Astrocyte (in vitro differentiated cells and primary cell): ENCODE results near the gene PPFIA3. TPM values are rescaled to one million over a fixed set of nuclear protein-coding genes. Genes with fewer than 3 reads are reported as not detected.
A peak's percentile ranks its signal among the peaks of the same experiment; 100 is the strongest.

Source experiments
- DNase-seq: peaks from one replicate; pipeline ENCODE4 v3.0.0-alpha.2; 2010; ENCODE audit warnings: low read depth
- FAIRE-seq: peaks from 2 replicates; lab custom pipeline; 2011; peaks lifted over from hg19 to GRCh38; lab: Jason Lieb, UNC
- H2AFZ ChIP-seq: 2 replicates; pipeline ENCODE4 v1.6.0; 2012; ENCODE audit warnings: low read depth, low read length, inconsistent platforms
- H3K27ac ChIP-seq: 2 replicates; pipeline ENCODE4 v1.5.1; 2011; ENCODE audit warnings: low read depth, low read length, inconsistent platforms
- H3K27me3 ChIP-seq: 2 replicates; pipeline ENCODE4 v1.6.0; 2011; ENCODE audit warnings: low read length, inconsistent platforms; ENCODE audit not compliant: insufficient read depth
- H3K36me3 ChIP-seq: 2 replicates; pipeline ENCODE4 v1.5.1; 2011; ENCODE audit warnings: low read length, inconsistent platforms; ENCODE audit not compliant: insufficient read depth
- H3K4me1 ChIP-seq: 2 replicates; pipeline ENCODE4 v1.5.1; 2011; ENCODE audit warnings: low read length, inconsistent platforms; ENCODE audit not compliant: insufficient read depth
- H3K4me2 ChIP-seq: 2 replicates; pipeline ENCODE4 v1.6.0; 2012; ENCODE audit warnings: low read length, inconsistent platforms
- H3K4me3 ChIP-seq: 2 replicates; pipeline ENCODE4 v1.5.1; 2011; ENCODE audit warnings: low read depth, mild to moderate bottlenecking, low read length, inconsistent platforms; ENCODE audit not compliant: insufficient read depth
- H3K79me2 ChIP-seq: 2 replicates; pipeline ENCODE4 v1.6.0; 2012; ENCODE audit warnings: mild to moderate bottlenecking, low read length, inconsistent platforms; ENCODE audit not compliant: insufficient read depth
- H3K9ac ChIP-seq: 2 replicates; pipeline ENCODE4 v1.6.0; 2012; ENCODE audit warnings: mild to moderate bottlenecking, low read length, inconsistent platforms
- H3K9me3 ChIP-seq: 2 replicates; pipeline ENCODE4 v1.5.1; 2012; ENCODE audit warnings: low read depth, mild to moderate bottlenecking, low read length, inconsistent platforms; ENCODE audit not compliant: insufficient read depth
- H4K20me1 ChIP-seq: 2 replicates; pipeline ENCODE4 v1.6.0; 2012; ENCODE audit warnings: low read length, inconsistent platforms; ENCODE audit not compliant: insufficient read depth
- H3K27ac Mint-ChIP-seq: one replicate; pipeline ENCODE4 v1.8.0; 2021; ENCODE audit warnings: mild to moderate bottlenecking, mixed read lengths; ENCODE audit not compliant: unreplicated experiment
- H3K27me3 Mint-ChIP-seq: one replicate; pipeline ENCODE4 v1.8.0; 2021; ENCODE audit warnings: low read depth, mixed read lengths; ENCODE audit not compliant: unreplicated experiment
- H3K36me3 Mint-ChIP-seq: one replicate; pipeline ENCODE4 v1.8.0; 2021; ENCODE audit warnings: low read depth, mixed read lengths; ENCODE audit not compliant: unreplicated experiment
- H3K4me1 Mint-ChIP-seq: one replicate; pipeline ENCODE4 v1.8.0; 2021; ENCODE audit warnings: low read depth, mixed read lengths; ENCODE audit not compliant: unreplicated experiment
- H3K4me3 Mint-ChIP-seq: one replicate; pipeline ENCODE4 v1.8.0; 2021; ENCODE audit warnings: mild to moderate bottlenecking, moderate library complexity, mixed read lengths; ENCODE audit not compliant: unreplicated experiment
- H3K9me3 Mint-ChIP-seq: one replicate; pipeline ENCODE4 v1.8.0; 2021; ENCODE audit warnings: mild to moderate bottlenecking, mixed read lengths; ENCODE audit not compliant: unreplicated experiment
- CTCF ChIP-seq: IDR thresholded peaks from 2 replicates; pipeline ENCODE4 v1.5.1; 2011; ENCODE audit warnings: low read depth, mild to moderate bottlenecking, inconsistent platforms, low read length, moderate library complexity; ENCODE audit not compliant: insufficient read depth
- EZH2 ChIP-seq: IDR thresholded peaks from 2 replicates; pipeline ENCODE4 v1.6.1; 2012; ENCODE audit warnings: mild to moderate bottlenecking, low read length, inconsistent platforms; ENCODE audit not compliant: insufficient read depth
- total RNA-seq: library from RNA; stranded (reverse); gene quantifications from 2 replicates; pipeline ENCODE4 v1.2.1, GENCODE V29; 2021

Gene PPFIA3
- total RNA-seq, 1 donor from 2014 or later = 9.2 TPM

- Mint-ChIP-seq H3K4me3 (no peak overlapping the region), H3K4me1 (peaks cover 9% of the 10 kb centered on the region), H3K27ac (peak overlapping the region; percentile 81), H3K36me3 (peaks cover 31% of the 10 kb centered on the region), H3K27me3 (no peaks in the 10 kb centered on the region), H3K9me3 (no peaks in the 10 kb centered on the region)
- peaks cover 33% of the 10 kb centered on the region for H3K79me2 ChIP-seq
- H3K27ac ChIP-seq = no peak overlapping the region
- peaks cover 84% of the 10 kb centered on the region for H4K20me1 ChIP-seq
- no peak overlapping the region for H3K9ac ChIP-seq
- H2AFZ ChIP-seq = no peak overlapping the region
- H3K36me3 ChIP-seq = peaks cover 34% of the 10 kb centered on the region
- no peaks in the 10 kb centered on the region for H3K27me3 ChIP-seq
- FAIRE-seq (no peak), DNase-seq (no peak)
- H3K4me2 ChIP-seq = no peak overlapping the region
- no peak overlapping the region for H3K4me3 ChIP-seq
- no peaks in the 10 kb centered on the region for H3K9me3 ChIP-seq
- no peaks in the 10 kb centered on the region for H3K4me1 ChIP-seq
- TF ChIP-seq EZH2 = no peak
- no peak for TF ChIP-seq CTCF
Observed at GRCh38 chr19:49104229-49104864, 15.0 kb upstream of the PPFIA3 start.

GRCh38 chr19:49106648-49107135 lies 12.7 kb upstream of the PPFIA3 start:
- Mint-ChIP-seq H3K9me3 (no peaks in the 10 kb centered on the region), H3K4me3 (no peak overlapping the region), H3K27me3 (no peaks in the 10 kb centered on the region), H3K4me1 (peaks cover 16% of the 10 kb centered on the region), H3K36me3 (peaks cover 28% of the 10 kb centered on the region), H3K27ac (no peak overlapping the region)
- H2AFZ ChIP-seq = no peak overlapping the region
- no peak overlapping the region for H3K4me3 ChIP-seq
- no peak overlapping the region for H3K27ac ChIP-seq
- no peak for FAIRE-seq
- peaks cover 28% of the 10 kb centered on the region for H3K36me3 ChIP-seq
- no peaks in the 10 kb centered on the region for H3K9me3 ChIP-seq
- H4K20me1 ChIP-seq = peaks cover 76% of the 10 kb centered on the region
- no peak for DNase-seq
- H3K4me2 ChIP-seq = no peak overlapping the region
- H3K4me1 ChIP-seq = peaks cover 11% of the 10 kb centered on the region
- H3K9ac ChIP-seq = no peak overlapping the region
- TF ChIP-seq CTCF (peak; percentile 69), EZH2 (no peak)
- H3K27me3 ChIP-seq = no peaks in the 10 kb centered on the region
- H3K79me2 ChIP-seq = peaks cover 23% of the 10 kb centered on the region
